HG02623 (cell line): ENCODE measurements around the gene SNRNP48.
A peak's percentile ranks its signal among the peaks of the same experiment; 100 is the strongest.

Experiments used
- ATAC-seq: cut with Tn5 transposase; IDR thresholded peaks from one replicate; pipeline ENCODE4 v1.9.1; 2021; ENCODE audit warnings: moderate library complexity; ENCODE audit not compliant: unreplicated experiment

The SNRNP48 gene

DNA sequence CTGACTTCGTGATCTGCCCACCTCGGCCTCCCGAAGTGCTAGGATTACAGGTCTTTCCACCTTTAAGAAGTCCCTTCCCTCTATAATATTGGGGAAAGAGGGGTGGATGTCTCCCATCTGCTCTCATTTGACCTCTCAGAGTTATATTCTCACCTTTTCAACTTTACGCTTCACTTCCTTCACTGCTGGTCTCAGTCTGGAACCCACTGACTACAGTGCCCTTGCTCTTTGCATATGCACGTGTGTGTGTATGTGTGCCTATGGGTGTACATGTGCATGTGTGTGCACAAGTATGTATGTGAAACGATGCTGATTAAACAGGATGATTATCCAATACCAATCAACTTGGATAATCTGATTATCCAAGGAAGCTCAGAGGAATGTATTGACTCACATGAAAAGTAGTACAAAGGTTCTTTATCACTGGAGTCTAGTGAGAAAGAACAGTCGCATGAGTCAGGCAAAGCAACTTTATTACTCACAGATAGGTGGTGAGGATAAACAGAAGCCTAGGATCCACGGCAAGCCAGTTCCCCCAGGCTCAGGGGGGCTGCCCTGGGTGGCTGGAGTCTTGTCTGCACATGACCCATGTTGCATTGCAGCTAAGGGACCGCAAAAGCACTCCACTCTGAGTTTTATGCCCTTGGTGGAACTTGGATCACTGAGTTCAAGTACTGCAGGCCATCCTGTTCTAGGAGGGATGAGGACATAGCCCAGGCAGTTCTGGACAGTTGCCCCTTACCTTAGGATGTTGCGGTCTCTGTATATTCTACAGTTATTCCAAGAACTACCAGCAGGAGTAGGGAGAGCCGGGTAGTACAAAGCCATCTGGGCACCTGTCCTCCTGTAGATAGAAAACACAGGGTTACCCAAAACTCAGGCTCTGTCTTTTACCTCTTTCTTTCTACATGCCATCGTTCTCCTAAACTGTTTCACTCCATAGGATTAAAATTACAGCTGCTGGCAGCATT lies 50.9 kb downstream of the SNRNP48 start:
- no peak for ATAC-seq

GRCh38 chr6:7642791-7643190 lies 52.8 kb downstream of the SNRNP48 start:
- no peak for ATAC-seq

- no peak for ATAC-seq
Observed at GRCh38 chr6:7644417-7644816, 54.4 kb downstream of the SNRNP48 start.

DNA sequence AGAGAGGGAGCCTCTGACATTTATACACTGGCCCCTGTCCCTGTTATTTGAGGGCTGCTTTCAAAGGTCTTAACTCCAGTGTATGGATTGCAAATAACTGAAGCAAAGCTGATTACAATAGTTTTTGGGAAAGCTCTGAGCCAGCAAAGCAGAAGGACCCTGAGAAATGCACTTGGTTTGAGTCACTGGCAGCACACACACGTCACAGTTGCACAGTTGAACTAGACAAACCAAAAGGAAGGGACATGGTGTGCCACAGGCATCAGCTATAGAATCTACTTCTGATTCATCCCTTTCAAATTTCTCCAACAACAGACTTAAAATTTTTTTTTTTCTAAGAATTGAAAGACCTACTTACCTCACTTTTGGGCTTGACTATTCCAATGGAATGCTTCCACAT lies 56.4 kb downstream of the SNRNP48 start:
- no peak for ATAC-seq

DNA sequence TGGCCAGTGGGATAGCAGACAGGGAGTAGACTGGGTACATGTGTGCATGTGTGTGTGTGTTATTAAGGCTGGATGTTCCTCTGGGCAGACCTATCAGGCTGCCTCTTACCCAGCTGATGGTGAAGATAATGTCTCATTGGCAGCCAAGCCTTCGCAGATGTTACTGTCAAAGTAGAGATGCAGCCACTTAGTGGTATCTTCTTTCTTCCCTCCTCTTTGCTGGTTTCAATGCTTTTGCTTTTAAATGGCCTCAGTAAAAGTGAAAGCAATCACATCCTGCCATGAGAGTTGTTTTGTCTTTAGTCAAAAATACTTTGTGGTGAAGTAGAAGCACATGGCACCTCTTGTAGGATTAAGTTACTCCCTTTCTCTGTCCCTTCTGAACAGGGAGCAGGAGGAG lies 57.5 kb downstream of the SNRNP48 start:
- peak; percentile 73 for ATAC-seq

- no peak for ATAC-seq
Observed at GRCh38 chr6:7649037-7649810, 59.2 kb downstream of the SNRNP48 start.

- ATAC-seq, result no peak
Observed at GRCh38 chr6:7650878-7651277, 60.9 kb downstream of the SNRNP48 start.

DNA sequence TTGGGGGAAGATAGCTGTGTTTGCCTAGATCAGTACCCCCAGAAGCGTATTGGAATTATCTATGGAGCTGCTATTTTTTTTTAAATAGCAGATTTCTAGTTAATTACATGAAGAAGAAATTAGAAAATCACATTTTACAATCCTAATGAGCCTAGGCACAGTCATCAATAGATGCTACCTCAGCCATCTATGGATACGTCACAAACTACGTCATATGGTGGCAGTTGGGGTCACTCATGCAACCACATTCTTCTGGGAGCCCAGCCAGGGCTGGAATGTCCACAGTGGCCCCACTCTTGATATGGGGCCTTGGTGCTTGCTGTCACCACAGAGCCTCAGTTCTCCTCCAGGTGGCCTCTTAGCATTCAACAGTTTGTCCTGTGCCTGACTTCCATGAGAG lies 63.0 kb downstream of the SNRNP48 start:
- no peak for ATAC-seq

DNA sequence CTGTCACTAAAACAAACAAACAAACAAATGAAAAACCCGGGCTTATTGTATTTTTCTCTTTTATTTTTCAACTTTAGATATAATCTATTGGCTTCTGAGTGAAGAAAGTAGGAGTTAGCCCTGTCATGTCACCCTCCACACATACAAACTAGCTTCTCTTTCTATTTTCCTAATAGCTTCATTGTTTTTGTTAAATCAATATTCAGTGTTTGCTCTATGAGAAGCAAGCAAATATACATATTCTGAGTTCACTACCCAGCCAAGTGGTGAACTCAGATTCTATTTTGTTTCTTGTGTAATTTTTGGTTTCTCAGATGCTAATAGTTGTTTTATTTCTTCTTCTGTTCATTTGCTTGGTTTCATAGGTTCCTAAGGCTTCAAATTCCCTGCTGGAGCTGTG lies 66.4 kb downstream of the SNRNP48 start:
- no peak for ATAC-seq

DNA sequence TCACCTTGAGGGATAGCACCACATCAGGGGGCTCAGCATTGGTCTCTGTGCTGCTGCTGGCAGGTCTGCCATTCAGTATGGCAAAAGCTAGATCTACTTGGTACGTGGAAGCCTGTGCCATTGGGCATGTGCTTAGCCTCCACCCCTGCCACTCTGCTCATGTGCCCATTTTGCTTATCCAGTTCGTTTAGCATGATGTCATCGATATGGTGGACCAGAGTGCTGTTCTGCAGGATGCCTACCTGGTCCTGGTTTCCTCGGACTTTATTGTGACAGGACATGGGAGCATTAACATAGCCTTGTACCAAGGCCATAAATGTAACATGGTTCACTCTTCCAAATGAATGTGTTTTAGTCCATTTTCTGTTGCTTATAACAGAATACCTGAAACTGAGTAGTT lies 68.5 kb downstream of the SNRNP48 start:
- no peak for ATAC-seq

- no peak for ATAC-seq
Observed at GRCh38 chr6:7661364-7661763, 71.4 kb downstream of the SNRNP48 start.
